ENCODE results near the gene CFLAR.
"Not testable (repeated sequence)": the region's sequence is repeated elsewhere in the genome, so short reads cannot be mapped to it uniquely, and the experiment has no call there.

The CFLAR gene

DNA sequence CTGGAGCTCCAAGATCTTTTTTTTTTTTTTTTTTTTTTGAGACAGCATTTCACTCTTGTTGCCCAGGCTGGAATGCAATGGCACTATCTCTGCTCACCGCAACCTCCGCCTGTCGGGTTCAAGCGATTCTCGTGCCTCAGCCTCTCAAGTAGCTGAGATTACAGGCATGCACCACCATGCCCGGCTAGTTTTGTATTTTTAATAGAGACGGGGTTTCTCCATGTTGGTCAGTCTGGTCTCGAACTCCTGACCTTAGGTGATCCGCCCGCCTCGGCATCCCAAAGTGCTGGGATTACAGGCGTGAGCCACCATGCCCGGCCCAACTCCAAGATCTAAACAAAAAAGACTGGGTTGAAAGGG, 1.8 kb downstream of the CFLAR start:
- H3K9ac ChIP-seq (ENCODE audit: low read length in 5 of 5), result peak overlapping the region; percentile 89 to 100 (median 99)
- H3K4me1 ChIP-seq (ENCODE audit: control insufficient read depth in 5 of 5, insufficient read depth in 5 of 5, low read length in 5 of 5), result peaks cover 8 to 60% (median 49%) of the 10 kb centered on the region in 5 donors
- H3K27ac ChIP-seq (ENCODE audit: low read depth, low read length), result peak overlapping the region; percentile 100
- not testable (repeated sequence) for H3K9me3 ChIP-seq (ENCODE audit: control insufficient read depth in 5 of 5, low read length in 5 of 5); H3K36me3 ChIP-seq (ENCODE audit: control insufficient read depth in 5 of 5, insufficient read depth in 5 of 5, low read length in 5 of 5); H3K27me3 ChIP-seq (ENCODE audit: control insufficient read depth in 5 of 5, insufficient read depth in 4 of 5, low read length in 5 of 5)
- H3K4me3 ChIP-seq (ENCODE audit: low read depth in 1 of 5, low read length in 5 of 5), result peak overlapping the region; percentile 92 to 97 (median 96)

DNA sequence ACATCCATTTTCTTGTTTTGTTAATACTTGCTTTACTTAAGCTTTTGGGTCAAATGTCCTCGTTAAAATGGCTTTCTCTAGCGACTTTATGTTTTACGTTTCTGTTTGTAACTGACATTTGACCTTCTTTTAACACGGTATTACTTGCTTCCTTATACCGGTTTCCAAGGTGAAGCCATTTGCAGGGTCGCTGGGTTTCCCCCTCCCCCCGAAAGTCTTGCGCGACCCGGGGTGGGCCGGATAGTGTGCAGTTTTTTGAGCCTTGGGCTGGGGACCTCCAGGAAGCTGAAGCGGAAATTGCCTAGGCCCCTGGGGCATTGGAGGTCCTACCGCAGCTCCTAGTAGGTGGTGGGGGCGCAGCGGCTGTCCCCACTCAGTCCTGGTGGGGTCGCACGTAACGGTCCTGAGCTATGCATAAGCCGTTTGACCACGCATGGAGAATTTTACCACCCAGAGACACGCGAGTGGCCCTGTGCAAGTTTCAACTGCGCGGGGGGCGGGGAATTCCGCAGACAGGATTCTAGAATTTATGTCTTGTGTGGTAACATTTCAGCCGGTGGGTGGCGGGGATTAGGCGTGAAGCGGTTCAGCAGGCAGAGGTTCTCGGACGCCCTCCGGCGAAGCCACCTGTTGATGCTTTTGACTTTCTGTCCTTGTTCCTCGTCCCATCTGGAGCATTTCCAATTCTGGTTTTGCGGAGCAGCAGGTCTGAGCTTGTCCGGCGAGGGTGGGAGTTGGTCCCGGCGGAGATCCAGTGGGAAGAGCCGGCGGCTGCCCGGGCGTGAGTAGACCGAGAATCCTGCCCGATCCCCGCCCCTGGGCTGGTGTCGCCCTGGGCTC, 2.4 kb downstream of the CFLAR start:
- Histone ChIP-seq H3K27me3 (ENCODE audit: control insufficient read depth in 5 of 5, insufficient read depth in 4 of 5, low read length in 5 of 5) (no peaks in the 10 kb centered on the region), H3K9me3 (ENCODE audit: control insufficient read depth in 5 of 5, low read length in 5 of 5) (no peaks in the 10 kb centered on the region), H3K4me1 (ENCODE audit: control insufficient read depth in 5 of 5, insufficient read depth in 5 of 5, low read length in 5 of 5) (peaks cover 10 to 67% (median 54%) of the 10 kb centered on the region in 5 donors), H3K36me3 (ENCODE audit: control insufficient read depth in 5 of 5, insufficient read depth in 5 of 5, low read length in 5 of 5) (peaks cover 0 to 7% (median 6%) of the 10 kb centered on the region in 5 donors), H3K9ac (ENCODE audit: low read length in 5 of 5) (peak overlapping the region; percentile 89 to 100 (median 99)), H3K27ac (ENCODE audit: low read depth, low read length) (peak overlapping the region; percentile 100), H3K4me3 (ENCODE audit: low read depth in 1 of 5, low read length in 5 of 5) (peak overlapping the region; percentile 92 to 97 (median 96))

DNA sequence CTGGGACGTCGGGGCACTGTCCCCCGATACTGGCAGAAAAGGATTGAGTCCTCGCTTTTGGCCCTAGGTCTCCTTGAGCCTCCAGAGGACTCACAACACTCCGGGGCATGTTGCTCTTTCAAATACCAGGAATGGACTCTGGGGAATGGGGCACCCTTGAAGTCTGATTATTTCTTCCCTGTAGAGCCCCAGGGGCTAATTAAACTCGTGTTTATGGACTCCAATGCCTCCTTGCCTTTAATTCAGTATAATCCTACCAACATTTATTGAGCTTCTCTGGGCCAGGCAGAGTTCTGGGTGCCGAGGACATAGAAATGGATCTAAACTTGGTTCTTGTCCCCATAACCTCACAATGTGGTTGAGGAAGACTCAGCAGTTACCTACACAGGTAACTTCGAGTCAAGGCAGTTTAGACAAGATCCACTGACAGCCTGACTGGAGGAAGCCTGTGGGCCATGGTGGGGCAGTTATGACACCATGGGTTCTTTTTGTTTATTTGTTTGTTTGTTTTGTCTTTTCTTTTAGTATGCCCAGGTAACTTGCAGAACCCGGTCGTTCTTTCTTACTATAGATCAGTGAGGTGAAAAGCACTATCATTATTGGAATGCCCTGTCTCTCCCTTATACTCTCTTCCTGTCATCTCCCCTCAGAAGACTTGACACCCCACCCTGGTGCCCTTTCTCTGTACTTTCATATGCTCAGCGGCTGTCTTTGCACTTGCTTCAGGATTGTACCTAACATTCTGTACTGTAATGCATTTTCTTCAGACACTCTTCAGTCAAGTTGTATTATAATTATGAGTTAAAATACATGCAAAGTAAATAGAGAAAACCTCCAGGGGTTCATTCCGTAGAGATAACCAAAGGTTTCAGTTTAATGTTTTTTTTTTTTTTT, 3.2 kb downstream of the CFLAR start:
- Histone ChIP-seq H3K36me3 (ENCODE audit: control insufficient read depth in 5 of 5, insufficient read depth in 5 of 5, low read length in 5 of 5) (peaks cover 0 to 10% (median 6%) of the 10 kb centered on the region in 5 donors), H3K4me1 (ENCODE audit: control insufficient read depth in 5 of 5, insufficient read depth in 5 of 5, low read length in 5 of 5) (peaks cover 15 to 75% (median 60%) of the 10 kb centered on the region in 5 donors), H3K27ac (ENCODE audit: low read depth, low read length) (peak overlapping the region; percentile 100), H3K27me3 (ENCODE audit: control insufficient read depth in 5 of 5, insufficient read depth in 4 of 5, low read length in 5 of 5) (no peaks in the 10 kb centered on the region), H3K9me3 (ENCODE audit: control insufficient read depth in 5 of 5, low read length in 5 of 5) (no peaks in the 10 kb centered on the region), H3K4me3 (ENCODE audit: low read depth in 1 of 5, low read length in 5 of 5) (peak overlapping the region; percentile 92 to 97 (median 96)), H3K9ac (ENCODE audit: low read length in 5 of 5) (peak overlapping the region; percentile 89 to 100 (median 99))

DNA sequence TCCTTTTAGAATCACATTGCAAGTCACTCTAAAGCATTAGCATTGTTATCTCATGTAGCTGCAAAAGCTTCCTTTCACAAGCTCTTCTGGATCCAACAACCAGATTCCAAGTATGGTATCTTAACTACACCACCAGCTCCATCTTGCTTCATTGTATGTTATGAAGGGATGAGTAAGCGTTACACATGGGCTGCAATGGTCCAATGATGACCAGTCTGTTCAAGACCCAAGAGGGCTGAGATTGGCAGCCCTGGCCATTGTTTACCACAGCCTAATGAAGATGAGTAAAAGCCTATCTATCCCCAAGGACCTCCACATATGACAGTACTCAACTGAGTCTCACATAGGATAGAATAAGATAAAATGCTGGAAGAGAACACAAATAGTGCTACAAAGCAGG, 6.3 kb downstream of the CFLAR start:
- Histone ChIP-seq H3K4me3 (ENCODE audit: low read depth in 1 of 5, low read length in 5 of 5) (peak overlapping the region in 4 of 5 donors; percentile 95 to 97 (median 96)), H3K27ac (ENCODE audit: low read depth, low read length) (peak overlapping the region; percentile 100), H3K36me3 (ENCODE audit: control insufficient read depth in 5 of 5, insufficient read depth in 5 of 5, low read length in 5 of 5) (peaks cover 0 to 10% (median 6%) of the 10 kb centered on the region in 5 donors), H3K9ac (ENCODE audit: low read length in 5 of 5) (peak overlapping the region in 1 of 5 donors; percentile 21), H3K27me3 (ENCODE audit: control insufficient read depth in 5 of 5, insufficient read depth in 4 of 5, low read length in 5 of 5) (no peaks in the 10 kb centered on the region), H3K4me1 (ENCODE audit: control insufficient read depth in 5 of 5, insufficient read depth in 5 of 5, low read length in 5 of 5) (peaks cover 26 to 90% (median 81%) of the 10 kb centered on the region in 5 donors), H3K9me3 (ENCODE audit: control insufficient read depth in 5 of 5, low read length in 5 of 5) (no peaks in the 10 kb centered on the region)

DNA sequence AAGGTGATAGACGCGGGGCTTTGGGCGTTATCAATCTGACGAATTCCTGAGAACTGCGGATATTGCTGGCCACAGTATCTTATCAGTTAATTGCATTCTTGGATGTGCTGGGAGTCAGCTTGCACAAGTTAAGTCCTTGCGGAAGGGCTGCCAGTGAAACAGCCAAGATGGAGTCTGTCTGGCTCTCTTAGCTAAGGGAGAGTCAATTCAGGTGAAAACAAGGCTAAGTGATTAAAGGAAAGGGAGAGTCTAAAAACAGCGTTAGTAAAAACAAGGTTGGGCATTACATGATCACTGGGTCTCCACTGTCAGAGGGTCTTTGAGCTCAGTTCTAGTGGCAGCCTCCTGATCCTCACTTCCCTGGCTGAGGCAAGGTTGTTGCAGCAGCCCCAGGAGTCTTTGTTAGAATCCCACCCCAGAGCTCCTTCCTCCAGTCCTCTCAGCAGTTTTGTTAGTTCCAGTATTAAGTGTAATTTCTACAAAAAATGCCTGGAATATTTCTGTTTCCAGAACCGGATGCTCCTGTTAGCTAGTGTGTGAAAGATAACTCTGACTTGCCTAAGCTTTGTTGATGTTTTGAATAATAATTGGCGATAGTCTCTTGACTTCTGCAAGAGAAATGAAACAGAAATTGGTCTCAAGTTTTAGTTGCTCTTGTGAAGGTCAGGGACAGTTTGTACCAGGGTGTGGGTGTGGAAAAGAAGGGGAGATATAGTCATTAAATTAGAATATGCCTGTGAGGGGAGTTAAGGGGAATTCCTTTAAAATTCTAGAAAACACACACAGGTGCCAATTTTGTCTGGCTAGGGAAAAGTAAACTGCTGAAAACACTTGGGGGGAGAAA, 10.6 kb downstream of the CFLAR start:
- peak overlapping the region; percentile 24 to 60 (median 52) for H3K4me3 ChIP-seq (ENCODE audit: low read depth in 1 of 5, low read length in 5 of 5)

DNA sequence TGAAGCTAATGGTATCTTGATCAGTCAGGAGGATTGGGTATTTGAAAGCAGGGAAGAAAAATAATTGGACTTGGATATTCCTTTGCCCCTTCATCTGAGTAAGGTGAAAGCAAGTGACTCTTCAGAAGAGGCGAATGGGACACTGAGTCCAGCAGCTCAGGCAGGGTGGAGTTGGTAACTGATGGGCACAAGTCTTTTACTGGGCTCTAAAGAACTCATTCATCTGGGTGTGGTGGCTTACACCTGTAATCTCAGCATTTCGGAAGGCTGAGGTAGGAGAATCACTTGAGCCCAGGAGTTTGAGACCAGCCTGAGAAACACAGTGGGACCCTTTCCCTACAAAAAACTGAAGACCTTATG, 11.2 kb downstream of the CFLAR start:
- H3K9ac ChIP-seq (ENCODE audit: low read length in 5 of 5), result peak overlapping the region; percentile 60 to 89 (median 72)
- H3K27ac ChIP-seq (ENCODE audit: low read depth, low read length), result peak overlapping the region; percentile 100
- peak overlapping the region; percentile 31 to 60 (median 52) for H3K4me3 ChIP-seq (ENCODE audit: low read depth in 1 of 5, low read length in 5 of 5)
- no peaks in the 10 kb centered on the region for H3K9me3 ChIP-seq (ENCODE audit: control insufficient read depth in 5 of 5, low read length in 5 of 5)
- peaks cover 0 to 16% (median 8%) of the 10 kb centered on the region in 5 donors for H3K36me3 ChIP-seq (ENCODE audit: control insufficient read depth in 5 of 5, insufficient read depth in 5 of 5, low read length in 5 of 5)
- peaks cover 40 to 96% (median 94%) of the 10 kb centered on the region in 5 donors for H3K4me1 ChIP-seq (ENCODE audit: control insufficient read depth in 5 of 5, insufficient read depth in 5 of 5, low read length in 5 of 5)
- no peaks in the 10 kb centered on the region for H3K27me3 ChIP-seq (ENCODE audit: control insufficient read depth in 5 of 5, insufficient read depth in 4 of 5, low read length in 5 of 5)

More for the DNA sequence above, 10.6 kb downstream of the CFLAR start:
- Histone ChIP-seq H3K27ac (ENCODE audit: low read depth, low read length) (peak overlapping the region; percentile 100), H3K9ac (ENCODE audit: low read length in 5 of 5) (peak overlapping the region; percentile 60 to 89 (median 72)), H3K27me3 (ENCODE audit: control insufficient read depth in 5 of 5, insufficient read depth in 4 of 5, low read length in 5 of 5) (no peaks in the 10 kb centered on the region), H3K36me3 (ENCODE audit: control insufficient read depth in 5 of 5, insufficient read depth in 5 of 5, low read length in 5 of 5) (peaks cover 0 to 16% (median 9%) of the 10 kb centered on the region in 5 donors), H3K4me1 (ENCODE audit: control insufficient read depth in 5 of 5, insufficient read depth in 5 of 5, low read length in 5 of 5) (peaks cover 40 to 96% (median 94%) of the 10 kb centered on the region in 5 donors), H3K9me3 (ENCODE audit: control insufficient read depth in 5 of 5, low read length in 5 of 5) (no peaks in the 10 kb centered on the region)

DNA sequence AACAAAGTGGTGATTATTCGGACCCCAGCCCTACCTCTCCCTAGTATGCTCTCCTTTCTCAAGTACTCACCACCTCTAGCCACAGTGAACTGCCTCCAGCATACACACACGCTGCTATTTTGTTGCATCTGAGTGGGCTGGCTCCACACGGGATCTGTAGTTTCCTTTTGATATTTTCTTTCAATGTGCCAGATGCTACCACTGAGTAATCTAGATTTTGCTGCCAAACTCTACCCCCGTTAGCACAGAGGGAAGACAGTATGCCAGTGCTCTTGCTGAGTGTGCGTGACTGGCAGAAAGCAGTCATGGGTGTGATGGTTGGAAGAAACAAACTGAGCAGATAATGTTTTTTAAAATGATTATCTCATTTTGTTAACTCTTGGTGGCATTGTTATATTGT, 11.6 kb downstream of the CFLAR start:
- Histone ChIP-seq H3K27me3 (ENCODE audit: control insufficient read depth in 5 of 5, insufficient read depth in 4 of 5, low read length in 5 of 5) (no peaks in the 10 kb centered on the region), H3K9me3 (ENCODE audit: control insufficient read depth in 5 of 5, low read length in 5 of 5) (no peaks in the 10 kb centered on the region), H3K9ac (ENCODE audit: low read length in 5 of 5) (peak overlapping the region; percentile 60 to 89 (median 72))

DNA sequence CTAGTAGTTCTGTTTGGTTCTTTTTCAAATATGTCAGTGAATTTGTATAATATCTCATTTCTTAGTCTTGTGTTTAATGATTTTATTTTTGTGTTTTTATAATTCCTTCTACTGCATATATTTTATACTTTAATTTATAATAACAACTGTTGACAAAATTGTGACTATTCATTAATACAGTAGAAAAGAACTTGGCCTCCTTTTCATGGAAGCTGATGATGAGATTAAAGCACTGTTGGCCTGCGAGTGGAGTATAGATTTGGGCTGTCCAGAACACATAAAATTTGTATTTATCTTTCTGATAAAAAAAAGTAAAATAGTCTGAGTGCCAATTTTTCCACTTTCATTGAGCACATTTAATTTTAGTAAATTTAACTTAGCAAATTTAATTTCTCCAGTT, 12.1 kb downstream of the CFLAR start:
- Histone ChIP-seq H3K4me3 (ENCODE audit: low read depth in 1 of 5, low read length in 5 of 5) (peak overlapping the region in 1 of 5 donors; percentile 57), H3K9me3 (ENCODE audit: control insufficient read depth in 5 of 5, low read length in 5 of 5) (no peaks in the 10 kb centered on the region), H3K9ac (ENCODE audit: low read length in 5 of 5) (peak overlapping the region in 3 of 5 donors; percentile 44 to 71 (median 60)), H3K4me1 (ENCODE audit: control insufficient read depth in 5 of 5, insufficient read depth in 5 of 5, low read length in 5 of 5) (peaks cover 35 to 95% (median 91%) of the 10 kb centered on the region in 5 donors), H3K27ac (ENCODE audit: low read depth, low read length) (peak overlapping the region; percentile 100), H3K36me3 (ENCODE audit: control insufficient read depth in 5 of 5, insufficient read depth in 5 of 5, low read length in 5 of 5) (peaks cover 1 to 15% (median 9%) of the 10 kb centered on the region in 5 donors), H3K27me3 (ENCODE audit: control insufficient read depth in 5 of 5, insufficient read depth in 4 of 5, low read length in 5 of 5) (no peaks in the 10 kb centered on the region)

More for the DNA sequence above, 11.6 kb downstream of the CFLAR start:
- Histone ChIP-seq H3K36me3 (ENCODE audit: control insufficient read depth in 5 of 5, insufficient read depth in 5 of 5, low read length in 5 of 5) (peaks cover 0 to 12% (median 5%) of the 10 kb centered on the region in 5 donors), H3K4me3 (ENCODE audit: low read depth in 1 of 5, low read length in 5 of 5) (peak overlapping the region; percentile 31 to 60 (median 52)), H3K4me1 (ENCODE audit: control insufficient read depth in 5 of 5, insufficient read depth in 5 of 5, low read length in 5 of 5) (peaks cover 38 to 95% (median 91%) of the 10 kb centered on the region in 5 donors), H3K27ac (ENCODE audit: low read depth, low read length) (peak overlapping the region; percentile 100)

DNA sequence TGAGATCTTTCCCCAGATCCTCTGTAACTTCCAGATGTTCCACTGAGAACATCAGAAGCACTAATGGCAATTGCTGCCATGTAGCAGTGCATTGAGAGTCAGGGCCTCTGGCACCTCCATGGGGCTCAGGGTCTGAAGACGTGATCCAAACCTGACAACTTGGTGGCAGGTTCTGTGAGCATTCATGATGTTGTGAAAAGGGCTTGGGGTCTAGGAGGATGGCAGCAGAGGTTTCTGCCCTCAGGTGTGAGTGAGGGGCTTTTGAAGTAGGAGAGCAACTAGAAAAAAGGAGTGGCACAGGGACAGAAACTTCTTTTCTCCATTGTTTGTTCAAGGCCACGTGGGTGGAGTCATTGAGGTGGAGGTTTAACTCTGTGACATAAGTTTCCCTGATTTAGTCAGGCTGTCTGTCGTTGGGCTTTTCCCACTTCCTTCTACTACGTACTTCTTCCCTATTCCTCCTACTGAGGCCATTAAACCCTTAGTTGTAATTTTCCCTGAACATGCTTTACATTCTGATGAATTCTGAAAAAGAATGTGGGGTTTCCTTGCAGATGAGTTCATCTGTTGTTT, 13.1 kb downstream of the CFLAR start:
- H3K4me1 ChIP-seq (ENCODE audit: control insufficient read depth in 5 of 5, insufficient read depth in 5 of 5, low read length in 5 of 5), result peaks cover 33 to 90% (median 86%) of the 10 kb centered on the region in 5 donors
- peaks cover 6 to 18% (median 11%) of the 10 kb centered on the region in 5 donors for H3K36me3 ChIP-seq (ENCODE audit: control insufficient read depth in 5 of 5, insufficient read depth in 5 of 5, low read length in 5 of 5)
- peak overlapping the region in 2 of 5 donors; percentile 18 to 19 for H3K4me3 ChIP-seq (ENCODE audit: low read depth in 1 of 5, low read length in 5 of 5)
- no peaks in the 10 kb centered on the region for H3K9me3 ChIP-seq (ENCODE audit: control insufficient read depth in 5 of 5, low read length in 5 of 5)
- H3K27me3 ChIP-seq (ENCODE audit: control insufficient read depth in 5 of 5, insufficient read depth in 4 of 5, low read length in 5 of 5), result no peaks in the 10 kb centered on the region
- peak overlapping the region; percentile 100 for H3K27ac ChIP-seq (ENCODE audit: low read depth, low read length)
- H3K9ac ChIP-seq (ENCODE audit: low read length in 5 of 5), result peak overlapping the region; percentile 37 to 72 (median 44)
